H1 (cell line): ENCODE measurements around the gene DAPK3. TPM values are rescaled to one million over a fixed set of nuclear protein-coding genes. Genes with fewer than 3 reads are reported as not detected.

Source experiments
- MAX ChIP-seq: IDR thresholded peaks from 2 replicates; pipeline ENCODE4 v1.6.1; 2012; ENCODE audit warnings: inconsistent platforms
- POU5F1 ChIP-seq: IDR thresholded peaks from 2 replicates; pipeline ENCODE4 v1.6.1; 2011; ENCODE audit warnings: low read depth, mild to moderate bottlenecking, low read length, moderate library complexity
- SIX5 ChIP-seq: IDR thresholded peaks from 2 replicates; pipeline ENCODE4 v1.6.1; 2011; ENCODE audit warnings: mild to moderate bottlenecking, low read depth, low read length
- SP2 ChIP-seq: IDR thresholded peaks from 2 replicates; pipeline ENCODE4 v1.6.1; 2012; ENCODE audit warnings: mild to moderate bottlenecking, low read length, inconsistent platforms
- TAF1 ChIP-seq: IDR thresholded peaks from 2 replicates; pipeline ENCODE4 v1.6.1; 2011; ENCODE audit warnings: mild to moderate bottlenecking, low read depth, low read length
- TAF7 ChIP-seq: optimal IDR thresholded peaks from 2 replicates; pipeline ENCODE3; 2011; ENCODE audit warnings: low read depth, mild to moderate bottlenecking, inconsistent platforms, low read length, moderate library complexity, borderline replicate concordance
- polyA plus RNA-seq, 7 experiments: library from polyadenylated mRNA; depleted of rRNA in 3 of 7; stranded (reverse) in 5 of 7; unstranded in 2 of 7; fragments of >200 nt in 5 of 7; fragments of 200-250 nt in 2 of 7; gene quantifications; 1 replicate in 5 of 7; 2 replicates in 1 of 7; 4 replicates in 1 of 7; pipeline versions ENCODE4 v1.2.1 to v1.2.3, GENCODE V29; 2011 to 2013; ENCODE audit warnings: missing spikeins in 2 of 7, mixed read lengths in 2 of 7
- total RNA-seq: library from RNA; stranded (reverse); fragmentation: NEBNext Ultra II Directional; extraction: Animal tissue kit (Norgen Biotek cat#: 25700); gene quantifications from 2 replicates; pipeline ENCODE4 v1.2.1, GENCODE V29; 2021

The DAPK3 gene
- total and polyA plus RNA-seq, 2 of the 8 experiments (the other 6 are each of a cell fraction or from before 2014, with no cell fraction given), result 53.2 to 78.1 TPM

GRCh38 chr19:4016903-4017638, 46.2 kb upstream of the DAPK3 start (continued):
- no peak for TF ChIP-seq TAF1
- TF ChIP-seq TAF7, result no peak
- no peak for TF ChIP-seq POU5F1
- no peak for TF ChIP-seq MAX
- no peak for TF ChIP-seq SP2
- no peak for TF ChIP-seq SIX5
